HepG2 (cell line): Measurements from ENCODE around the gene ZPLD1. TPM values are rescaled to one million over a fixed set of nuclear protein-coding genes. Genes with fewer than 3 reads are reported as not detected.

Experiments
- BCLAF1 ChIP-seq: fragments of 450-650 bp; IDR thresholded peaks from 2 replicates; pipeline ENCODE4 v1.6.1; 2017; ENCODE audit warnings: mild to moderate bottlenecking
- CAMTA2 ChIP-seq: sonication (generic); formaldehyde crosslinking; IDR thresholded peaks from 2 replicates; pipeline ENCODE4 v1.4.0; 2020; ENCODE audit warnings: mild to moderate bottlenecking, missing genetic modification reagents, borderline replicate concordance
- ETV6 ChIP-seq: sonication (generic); formaldehyde crosslinking; conservative IDR thresholded peaks from 2 replicates; pipeline ENCODE4 v1.4.0; 2020; ENCODE audit warnings: missing genetic modification reagents
- IKZF5 ChIP-seq: IDR thresholded peaks from 2 replicates; pipeline ENCODE4 v1.6.1; 2018; ENCODE audit warnings: missing genetic modification reagents, mild to moderate bottlenecking, missing compliant biosample characterization
- MXI1 ChIP-seq: IDR thresholded peaks from 3 replicates; pipeline ENCODE4 v1.6.1; 2012; ENCODE audit warnings: low read depth, low read length, inconsistent platforms, borderline replicate concordance
- NBN ChIP-seq: fragments of 450-650 bp; conservative IDR thresholded peaks from 2 replicates; pipeline ENCODE4 v1.6.1; 2017
- ZBTB3 ChIP-seq: sonication (generic); formaldehyde crosslinking; IDR thresholded peaks from 2 replicates; pipeline ENCODE4 v1.4.0; 2020; ENCODE audit warnings: low read depth, mild to moderate bottlenecking, moderate library complexity, missing genetic modification reagents, borderline replicate concordance
- ZNF558 ChIP-seq: sonication (generic); formaldehyde crosslinking; IDR thresholded peaks from 2 replicates; pipeline ENCODE4 v1.9.0; 2022; ENCODE audit warnings: mild to moderate bottlenecking, missing genetic modification reagents, borderline replicate concordance
- ZSCAN9 ChIP-seq: IDR thresholded peaks from 2 replicates; pipeline ENCODE4 v1.6.1; 2016; ENCODE audit warnings: borderline replicate concordance
- polyA plus RNA-seq, 8 experiments: library from polyadenylated mRNA; depleted of rRNA in 3 of 8; stranded (reverse) in 7 of 8; unstranded in 1 of 8; fragments of >200 nt; fragmentation: Illumina TruSeq in 4 of 8; extraction: Trizol in 4 of 8; gene quantifications; 2 replicates each; pipeline versions ENCODE4 v1.2.1 to v1.2.3, GENCODE V29; 2011 to 2016; ENCODE audit warnings: low read depth in 4 of 8, missing spikeins in 1 of 8, mixed read lengths in 1 of 8; ENCODE audit not compliant: insufficient read depth in 1 of 8
- total RNA-seq, 5 experiments: library from RNA; depleted of rRNA; stranded (reverse); fragments of >200 nt; fragmentation: Illumina TruSeq; extraction: Trizol; gene quantifications; 2 replicates each; pipeline ENCODE4 v1.2.3, GENCODE V29; 2016; ENCODE audit warnings: low read depth in 1 of 5
- TF ChIP-seq, protein P1 (sequence below): sonication (generic); formaldehyde crosslinking; IDR thresholded peaks from 2 replicates; pipeline ENCODE4 v1.4.0; 2020; ENCODE audit warnings: missing genetic modification reagents, borderline replicate concordance

ZPLD1 gene
- total and polyA plus RNA-seq, 2 of the 13 experiments (the other 11 are each of a cell fraction or from before 2014, with no cell fraction given) = not detected

DNA sequence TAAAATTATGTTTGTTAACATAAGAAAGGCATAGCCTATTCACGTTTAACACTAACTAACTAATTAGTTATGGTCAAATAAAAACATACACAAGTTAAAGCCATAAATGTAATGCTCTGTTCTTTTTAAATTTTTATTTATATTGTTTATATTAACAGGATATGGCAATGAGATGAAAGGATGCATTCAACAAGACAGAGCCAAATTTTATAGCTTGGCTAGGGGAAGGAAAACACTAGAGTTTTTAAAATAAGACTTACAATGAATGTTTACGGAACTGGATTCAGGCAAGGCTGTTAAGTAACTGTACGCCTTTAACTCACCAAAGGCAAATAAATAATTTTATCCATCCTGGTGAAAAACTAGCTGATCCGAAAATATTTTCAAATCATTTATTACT, 86.4 kb downstream of the ZPLD1 start (continued):
- TF ChIP-seq ZSCAN9 (CRISPR knock-in tag) (no peak), BCLAF1 (no peak), ZNF558 (CRISPR knock-in tag) (no peak), ZBTB3 (CRISPR knock-in tag) (no peak), IKZF5 (no peak), CAMTA2 (CRISPR knock-in tag) (no peak), NBN (no peak), MXI1 (no peak), ETV6 (no peak)
- TF ChIP-seq, protein P1, sequence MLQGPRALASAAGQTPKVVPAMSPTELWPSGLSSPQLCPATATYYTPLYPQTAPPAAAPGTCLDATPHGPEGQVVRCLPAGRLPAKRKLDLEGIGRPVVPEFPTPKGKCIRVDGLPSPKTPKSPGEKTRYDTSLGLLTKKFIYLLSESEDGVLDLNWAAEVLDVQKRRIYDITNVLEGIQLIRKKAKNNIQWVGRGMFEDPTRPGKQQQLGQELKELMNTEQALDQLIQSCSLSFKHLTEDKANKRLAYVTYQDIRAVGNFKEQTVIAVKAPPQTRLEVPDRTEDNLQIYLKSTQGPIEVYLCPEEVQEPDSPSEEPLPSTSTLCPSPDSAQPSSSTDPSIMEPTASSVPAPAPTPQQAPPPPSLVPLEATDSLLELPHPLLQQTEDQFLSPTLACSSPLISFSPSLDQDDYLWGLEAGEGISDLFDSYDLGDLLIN (CRISPR knock-in tag) = no peak
